Heart left ventricle (tissue), 16 donors: ENCODE results near the gene TGFBRAP1. TPM values are rescaled to one million over a fixed set of nuclear protein-coding genes. Genes with fewer than 3 reads are reported as not detected.

ENCODE experiments used
- ATAC-seq, 4 donors: fragments of 200-7000 bp; cut with Tn5 transposase; one replicate each; pipeline ENCODE4 v1.9.1; 2020 to 2022; ENCODE audit warnings: moderate library complexity in 4 of 4, mild to moderate bottlenecking in 3 of 4, moderate number of reproducible peaks in 1 of 4
- DNase-seq, 5 donors: peaks; one replicate each; pipeline ENCODE4 v3.0.0-alpha.2; 2020
- H3K27ac ChIP-seq, 12 donors: fragments of 200-600 bp; sonication (generic) in 4 of 12; one replicate each; pipeline versions ENCODE4 v1.5.0 to v1.8.0; 2016 to 2022; ENCODE audit warnings: mild to moderate bottlenecking in 2 of 12
- H3K27me3 ChIP-seq, 9 donors: fragments of 200-600 bp; sonication (generic) in 2 of 9; one replicate each; pipeline versions ENCODE4 v1.5.1 to v1.8.0; 2016 to 2022; ENCODE audit warnings: mild to moderate bottlenecking in 3 of 9
- H3K36me3 ChIP-seq, 9 donors: fragments of 200-600 bp; sonication (generic) in 2 of 9; one replicate each; pipeline versions ENCODE4 v1.5.0 to v1.8.0; 2018 to 2022; ENCODE audit warnings: mild to moderate bottlenecking in 2 of 9
- H3K4me1 ChIP-seq, 12 donors: fragments of 200-600 bp; sonication (generic) in 4 of 12; one replicate each; pipeline versions ENCODE4 v1.5.0 to v1.8.0; 2016 to 2022; ENCODE audit warnings: mild to moderate bottlenecking in 3 of 12
- H3K4me3 ChIP-seq, 12 donors: fragments of 200-600 bp; sonication (generic) in 4 of 12; one replicate each; pipeline versions ENCODE4 v1.5.0 to v1.8.0; 2017 to 2022; ENCODE audit warnings: mild to moderate bottlenecking in 9 of 12, moderate library complexity in 4 of 12
- H3K9me3 ChIP-seq, 12 donors: fragments of 200-600 bp; sonication (generic) in 4 of 12; one replicate each; pipeline versions ENCODE4 v1.5.0 to v1.8.0; 2016 to 2022; ENCODE audit warnings: mild to moderate bottlenecking in 1 of 12
- CTCF ChIP-seq, 12 donors: fragments of 200-600 bp; sonication (generic) in 4 of 12; IDR thresholded peaks; one replicate each; pipeline versions ENCODE4 v1.5.0 to v1.8.0; 2018 to 2022; ENCODE audit warnings: antibody characterized with exemption in 12 of 12, mild to moderate bottlenecking in 5 of 12
- POLR2A ChIP-seq, 2 donors: fragments of 450-650 bp; IDR thresholded peaks; one replicate each; pipeline ENCODE4 v1.6.1; 2017; ENCODE audit warnings: antibody characterized with exemption in 2 of 2, mild to moderate bottlenecking in 2 of 2, moderate library complexity in 2 of 2
- WGBS, 4 donors: extraction: QIAGEN DNeasy Blood & Tissue Kit in 2 of 4; methylation state at CpG; one replicate each; pipeline versions ENCODE4 v1.1.5 to v1.1.7; 2013 to 2018; 5-methylcytosine and 5-hydroxymethylcytosine counted together
- intact Hi-C, 10 donors: fragments of 100-400 bp; cut with DNase I; formaldehyde crosslinking; loops; one replicate each; pipeline versions ENCODE4 v1.11.1 to v1.14.2; 2022
- polyA plus RNA-seq, 2 donors: library from polyadenylated mRNA; stranded (reverse); fragments of 200-250 nt; gene quantifications; one replicate each; pipeline ENCODE4 v1.2.3, GENCODE V29; 2013
- total RNA-seq, 9 donors: library from RNA; depleted of rRNA in 2 of 9; stranded (reverse); fragments of >200 nt in 2 of 9; fragmentation: NEBNext Ultra II Directional in 3 of 9; extraction: Animal tissue kit (Norgen Biotek cat#: 25700) in 3 of 9; gene quantifications; one replicate each; pipeline versions ENCODE4 v1.1.0 to v1.2.4, GENCODE V29; 2016 to 2023
- donor health status: ischemic (EF 13 %, LVEDD 7.1; RV severe dilation, severe dysfunction).
- donor health status: healthy with polysubstance abuse.
- donor health status: DM: no; HTN: yes; CAD: no.
- donor health status: DM: no; HTN: no; CAD: no.
- donor health status: ischemic (EF 25% LVEDD 6.9; RV normal size, moderate dysfunction).
- donor health status: ischemic (EF 25% LVEDD 5.7; RV mildly dilated, moderate dysfunction).
- donor health status: healthy.
- donor health status: DM: yes; HTN: yes; CAD: no.
- donor health status: ischemic (EF 35%, LVEDD 5.7; RV mildly dilated, moderate dysfunction).
- donor health status: nonischemic (EF 11% LVEDD 7.7; RV severe dilation, severe dysfunction).
- donor health status: DM: yes; HTN: yes; CAD: no.
- donor health status: PGD.
- donor health status: ischemic (EF 29% LVEDD 5.4; RV normal size, mild dysfunction).
- donor health status: nonischemic (EF 23%, LVEDD 6.1; RV moderate dilation, normal function).

Gene TGFBRAP1
- total and polyA plus RNA-seq, 11 donors, result 1.8 to 20.0 (median 10.8) TPM

- Histone ChIP-seq H3K27me3 (peaks cover 0 to 7% (median 0%) of the 10 kb centered on the region in 9 donors), H3K4me1 (peaks cover 0 to 10% (median 0%) of the 10 kb centered on the region in 12 donors), H3K4me3 (no peak overlapping the region), H3K36me3 (no peaks in the 10 kb centered on the region), H3K9me3 (no peaks in the 10 kb centered on the region), H3K27ac (no peak overlapping the region)
- TF ChIP-seq CTCF (IDR thresholded peaks at IDR 0.05) (no peak), POLR2A (IDR thresholded peaks at IDR 0.05) (no peak)
- ATAC-seq (no peak), DNase-seq (no peak)
- intact Hi-C loops, result loop anchor here in 1 of 10 donors (2.0 kb wide), 1 partner anchor 121 kb away; no protein-coding TSS in a partner anchor
- WGBS, 4 donors, result 53 to 62% (median 56%) methylated on average over 5 of the region's 5 CpGs
Observed at GRCh38 chr2:105236060-105236424, 93.5 kb downstream of the TGFBRAP1 start.

- intact Hi-C loops, result loop anchor here in 9 of 10 donors (1.0 to 2.0 kb wide), 4 partner anchors 119 to 123 kb away; no protein-coding TSS in a partner anchor
- TF ChIP-seq CTCF (IDR thresholded peaks at IDR 0.05), result peak; percentile 60 to 78 (median 66)
- no peak for TF ChIP-seq POLR2A (IDR thresholded peaks at IDR 0.05)
- WGBS, 4 donors, result 13 to 15% (median 14%) methylated on average over 11 to 12 of the region's 12 CpGs
Observed at GRCh38 chr2:105235388-105236059, 94.0 kb downstream of the TGFBRAP1 start.

DNA sequence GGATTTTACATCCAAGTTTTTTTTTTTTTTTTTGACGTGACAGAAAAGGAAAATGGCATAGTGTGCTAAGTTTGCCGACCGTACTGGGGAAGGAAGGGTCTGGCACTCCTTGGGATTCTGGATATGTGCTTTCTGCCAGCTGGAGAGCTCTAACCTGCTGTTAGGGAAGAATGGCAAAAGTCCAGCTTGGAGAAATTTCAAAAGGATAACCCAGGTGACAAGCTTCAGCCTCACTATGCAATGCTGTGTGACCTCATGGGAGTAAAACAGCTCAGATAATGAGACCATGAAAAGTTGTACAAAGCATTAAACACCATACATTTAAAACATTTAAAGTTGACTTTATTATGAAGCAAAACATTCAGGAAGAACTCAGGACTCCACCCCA, 98.3 kb downstream of the TGFBRAP1 start:
- DNase-seq (no peak), ATAC-seq (no peak)
- Histone ChIP-seq H3K27ac (no peak overlapping the region), H3K4me3 (no peak overlapping the region), H3K27me3 (peaks cover 0 to 6% (median 0%) of the 10 kb centered on the region in 9 donors), H3K4me1 (peaks cover 0 to 4% (median 0%) of the 10 kb centered on the region in 12 donors), H3K9me3 (no peaks in the 10 kb centered on the region), H3K36me3 (no peaks in the 10 kb centered on the region)
- intact Hi-C loops, result no loop called here
- TF ChIP-seq CTCF (IDR thresholded peaks at IDR 0.05), result no peak
- TF ChIP-seq POLR2A (IDR thresholded peaks at IDR 0.05), result no peak
- WGBS, 4 donors, result 32 to 51% (median 37%) methylated on average over 3 of the region's 3 CpGs

More at GRCh38 chr2:105235388-105236059, 94.0 kb downstream of the TGFBRAP1 start:
- DNase-seq (peak; percentile 40 to 82 (median 62)), ATAC-seq (peak; percentile 51 to 76 (median 67))
- Histone ChIP-seq H3K4me1 (peaks cover 0 to 10% (median 0%) of the 10 kb centered on the region in 12 donors), H3K36me3 (no peaks in the 10 kb centered on the region), H3K27ac (no peak overlapping the region), H3K4me3 (no peak overlapping the region), H3K9me3 (no peaks in the 10 kb centered on the region), H3K27me3 (peaks cover 0 to 7% (median 0%) of the 10 kb centered on the region in 9 donors)

- H3K4me3 ChIP-seq, result no peak overlapping the region
- TF ChIP-seq CTCF (IDR thresholded peaks at IDR 0.05), result no peak
- TF ChIP-seq POLR2A (IDR thresholded peaks at IDR 0.05), result no peak
- DNase-seq, result no peak
- no peak overlapping the region for H3K27ac ChIP-seq
- no peaks in the 10 kb centered on the region for H3K4me1 ChIP-seq
- no peak for ATAC-seq
- WGBS, 4 donors, result 70 to 80% (median 74%) methylated on average over 9 of the region's 9 CpGs
- intact Hi-C loops, result no loop called here
- H3K36me3 ChIP-seq, result no peaks in the 10 kb centered on the region
- no peaks in the 10 kb centered on the region for H3K27me3 ChIP-seq
- no peaks in the 10 kb centered on the region for H3K9me3 ChIP-seq
Observed at GRCh38 chr2:105224444-105224843, 105.1 kb downstream of the TGFBRAP1 start.
